Psoas muscle (tissue), 8 donors: Measurements from ENCODE around the gene TAF3. TPM values are rescaled to one million over a fixed set of nuclear protein-coding genes. Genes with fewer than 3 reads are reported as not detected.
A peak's percentile ranks its signal among the peaks of the same experiment; 100 is the strongest.

Experiments
- ATAC-seq, 4 donors: fragments of 200-7000 bp; cut with Tn5 transposase; one replicate each; pipeline ENCODE4 v1.9.1; 2020; ENCODE audit warnings: moderate library complexity in 3 of 4, mild to moderate bottlenecking in 2 of 4
- DNase-seq, 2 donors: peaks; one replicate each; pipeline ENCODE4 v3.0.0-alpha.2; 2020
- H3K27ac ChIP-seq: fragments of 200-600 bp; one replicate; pipeline ENCODE4 v1.8.0; 2022
- H3K27me3 ChIP-seq, 3 donors: fragments of 200-600 bp in 1 of 3; one replicate each; pipeline versions ENCODE4 v1.6.1 to v1.8.0; 2013 to 2022; ENCODE audit warnings: low read length in 2 of 3, mild to moderate bottlenecking in 2 of 3, moderate library complexity in 1 of 3; ENCODE audit not compliant: insufficient read depth in 3 of 3
- H3K36me3 ChIP-seq, 2 donors: fragments of 200-600 bp in 1 of 2; one replicate each; pipeline versions ENCODE4 v1.6.1 to v1.8.0; 2013 to 2022; ENCODE audit warnings: low read depth in 1 of 2, mild to moderate bottlenecking in 1 of 2, moderate library complexity in 1 of 2; ENCODE audit not compliant: insufficient read depth in 1 of 2
- H3K4me1 ChIP-seq: fragments of 200-600 bp; one replicate; pipeline ENCODE4 v1.8.0; 2022
- H3K4me3 ChIP-seq: fragments of 200-600 bp; one replicate; pipeline ENCODE4 v1.8.0; 2022; ENCODE audit warnings: mild to moderate bottlenecking
- H3K9me3 ChIP-seq: fragments of 200-600 bp; one replicate; pipeline ENCODE4 v1.8.0; 2022
- WGBS, 3 donors: extraction: QIAGEN DNeasy Blood & Tissue Kit; methylation state at CpG; one replicate each; pipeline versions ENCODE4 v1.1.6 to v1.1.7; 2013; 5-methylcytosine and 5-hydroxymethylcytosine counted together
- intact Hi-C, 2 donors: fragments of 100-400 bp; cut with DNase I; formaldehyde crosslinking; loops; one replicate each; pipeline versions ENCODE4 v1.11.0 to v1.14.2; 2022
- polyA plus RNA-seq, 3 donors: library from polyadenylated mRNA; stranded (reverse); fragments of 200-250 nt; gene quantifications; one replicate each; pipeline ENCODE4 v1.2.3, GENCODE V29; 2013
- total RNA-seq, 4 donors: library from RNA; stranded (reverse); fragmentation: NEBNext Ultra II Directional in 2 of 4; extraction: Animal tissue kit (Norgen Biotek cat#: 25700) in 2 of 4; gene quantifications; one replicate each; pipeline versions ENCODE4 v1.2.1 to v1.2.4, GENCODE V29; 2021 to 2023
- TF ChIP-seq, protein P1 (sequence below): fragments of 200-600 bp; IDR thresholded peaks from one replicate; pipeline ENCODE4 v1.8.0; 2022; ENCODE audit warnings: antibody characterized with exemption
- donor health status: healthy with polysubstance abuse.
- donor health status: DM: no; HTN: no; CAD: no; lungs with moderate emphysema.
- donor health status: Bipolar disorder and iron deficiency.
- donor health status: healthy.
- donor health status: DM: yes; HTN: yes; CAD: no.
- donor health status: DM: no; HTN: no; CAD: no.
- donor health status: DM: no; HTN: no; CAD: no.
- donor health status: DM: yes; HTN: yes; CAD: no.

TAF3 gene
- total and polyA plus RNA-seq, 7 donors: 4.6 to 21.5 (median 13.0) TPM

DNA sequence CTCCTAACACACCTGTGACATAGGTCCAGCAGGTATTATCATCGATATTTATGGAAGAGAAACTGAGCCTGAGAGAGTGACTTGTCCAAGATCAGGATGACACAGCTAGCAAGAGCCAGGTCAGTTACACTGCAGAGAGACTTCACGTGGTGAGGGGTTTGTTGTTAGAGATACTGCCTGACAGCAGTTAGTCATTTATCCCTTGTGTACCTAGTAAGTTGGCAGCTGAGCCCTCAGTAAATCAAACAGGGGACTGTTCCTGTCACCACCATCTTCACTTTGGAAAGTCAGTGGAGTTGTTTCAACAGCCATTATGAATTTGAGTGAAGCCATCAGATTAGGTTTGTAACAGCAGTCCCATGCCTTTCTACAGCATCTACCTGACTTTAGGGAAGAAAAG, 148.7 kb downstream of the TAF3 start:
- H3K27ac ChIP-seq: no peak overlapping the region
- TF ChIP-seq, protein P1, sequence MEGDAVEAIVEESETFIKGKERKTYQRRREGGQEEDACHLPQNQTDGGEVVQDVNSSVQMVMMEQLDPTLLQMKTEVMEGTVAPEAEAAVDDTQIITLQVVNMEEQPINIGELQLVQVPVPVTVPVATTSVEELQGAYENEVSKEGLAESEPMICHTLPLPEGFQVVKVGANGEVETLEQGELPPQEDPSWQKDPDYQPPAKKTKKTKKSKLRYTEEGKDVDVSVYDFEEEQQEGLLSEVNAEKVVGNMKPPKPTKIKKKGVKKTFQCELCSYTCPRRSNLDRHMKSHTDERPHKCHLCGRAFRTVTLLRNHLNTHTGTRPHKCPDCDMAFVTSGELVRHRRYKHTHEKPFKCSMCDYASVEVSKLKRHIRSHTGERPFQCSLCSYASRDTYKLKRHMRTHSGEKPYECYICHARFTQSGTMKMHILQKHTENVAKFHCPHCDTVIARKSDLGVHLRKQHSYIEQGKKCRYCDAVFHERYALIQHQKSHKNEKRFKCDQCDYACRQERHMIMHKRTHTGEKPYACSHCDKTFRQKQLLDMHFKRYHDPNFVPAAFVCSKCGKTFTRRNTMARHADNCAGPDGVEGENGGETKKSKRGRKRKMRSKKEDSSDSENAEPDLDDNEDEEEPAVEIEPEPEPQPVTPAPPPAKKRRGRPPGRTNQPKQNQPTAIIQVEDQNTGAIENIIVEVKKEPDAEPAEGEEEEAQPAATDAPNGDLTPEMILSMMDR: no peak
- no peaks in the 10 kb centered on the region for H3K27me3 ChIP-seq
- no peaks in the 10 kb centered on the region for H3K9me3 ChIP-seq
- intact Hi-C loops: no loop called here
- ATAC-seq (peak; percentile 95 to 100 (median 98)), DNase-seq (no peak)
- H3K4me3 ChIP-seq: no peak overlapping the region
- 29 to 47% (median 36%) methylated on average over 2 of the region's 2 CpGs for WGBS, 3 donors
- H3K4me1 ChIP-seq: no peaks in the 10 kb centered on the region
- peaks cover 2 to 10% of the 10 kb centered on the region in 2 donors for H3K36me3 ChIP-seq

DNA sequence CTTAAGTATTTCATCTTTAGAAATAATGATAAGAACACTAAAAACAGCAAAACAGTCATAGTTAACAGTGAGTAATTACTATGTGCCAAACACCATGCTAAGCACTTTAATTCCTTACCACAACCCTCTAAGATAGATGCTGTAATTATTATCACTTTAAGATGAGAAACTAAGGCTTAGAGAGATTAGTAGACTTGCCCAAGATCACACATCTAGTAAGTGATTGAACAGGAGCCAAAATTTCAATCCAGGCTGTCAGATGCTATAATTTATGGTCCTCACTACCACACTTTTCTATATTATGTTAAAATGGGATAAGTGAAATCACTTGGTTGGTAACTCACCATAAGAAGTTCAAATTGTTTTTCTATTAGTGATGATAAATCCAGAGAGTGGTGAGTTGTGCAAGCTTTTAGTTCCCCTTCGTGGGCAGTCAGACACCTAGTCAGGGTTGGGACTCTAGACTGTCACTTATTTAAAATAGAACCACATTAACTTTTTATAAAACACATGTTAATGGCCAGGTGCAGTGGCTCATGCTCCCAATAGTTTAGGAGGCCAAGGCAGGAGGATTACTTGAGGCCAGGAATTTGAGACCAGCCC, 150.3 kb downstream of the TAF3 start:
- Histone ChIP-seq H3K27ac (no peak overlapping the region), H3K4me3 (no peak overlapping the region), H3K4me1 (no peaks in the 10 kb centered on the region), H3K9me3 (no peaks in the 10 kb centered on the region), H3K27me3 (no peaks in the 10 kb centered on the region), H3K36me3 (peaks cover 2 to 10% of the 10 kb centered on the region in 2 donors)
- intact Hi-C loops: no loop called here
- no peak for ATAC-seq
- WGBS, 3 donors: 79 to 91% (median 86%) methylated on average over 1 of the region's 1 CpG
- TF ChIP-seq, protein P1: no peak
- no peak for DNase-seq

DNA sequence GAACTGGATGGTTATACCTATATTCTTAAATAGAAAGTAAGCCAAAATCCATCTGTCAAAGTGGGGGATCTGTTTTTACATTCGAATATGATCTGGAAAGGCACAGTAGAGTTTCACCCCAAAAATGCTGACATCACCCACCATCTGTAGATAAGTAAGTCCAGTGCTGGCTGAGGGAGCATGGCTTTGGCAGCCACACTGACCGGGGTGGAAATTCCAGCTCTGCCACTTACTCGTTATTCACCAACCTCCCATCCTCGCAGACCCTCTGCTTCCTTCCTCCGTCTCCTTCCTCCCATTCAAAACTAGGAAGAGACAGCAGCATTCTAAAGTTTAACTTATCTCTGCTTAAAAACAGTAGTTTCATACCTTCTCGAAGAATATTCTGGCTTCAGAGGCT, 151.3 kb downstream of the TAF3 start:
- Histone ChIP-seq H3K4me1 (no peaks in the 10 kb centered on the region), H3K27me3 (no peaks in the 10 kb centered on the region), H3K4me3 (no peak overlapping the region), H3K9me3 (no peaks in the 10 kb centered on the region), H3K36me3 (peaks cover 0 to 1% of the 10 kb centered on the region in 2 donors), H3K27ac (no peak overlapping the region)
- DNase-seq: no peak
- ATAC-seq: no peak
- TF ChIP-seq, protein P1: no peak
- intact Hi-C loops: no loop called here
- WGBS, 3 donors: 59 to 64% (median 63%) methylated on average over 6 of the region's 6 CpGs

DNA sequence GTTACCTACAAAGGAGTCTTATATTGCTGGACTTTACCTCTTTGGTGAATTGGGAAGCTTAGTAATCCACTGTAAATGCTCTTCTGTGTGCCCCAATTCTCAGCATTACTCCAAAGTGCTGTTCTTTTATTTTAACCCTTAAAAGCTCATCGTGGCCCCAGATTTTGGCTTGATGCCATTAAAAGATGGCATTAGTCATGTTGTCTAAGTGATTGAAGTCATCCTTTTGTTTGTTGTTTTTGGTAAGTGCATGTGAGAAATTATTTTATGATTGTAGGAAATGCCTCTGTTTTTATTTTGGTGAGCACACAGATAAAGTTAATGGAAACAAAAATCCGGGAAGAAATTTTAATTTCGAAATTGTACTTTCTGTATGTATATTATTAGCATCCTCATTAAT, 153.6 kb downstream of the TAF3 start:
- H3K27ac ChIP-seq: no peak overlapping the region
- intact Hi-C loops: no loop called here
- H3K27me3 ChIP-seq: no peaks in the 10 kb centered on the region
- H3K4me1 ChIP-seq: no peaks in the 10 kb centered on the region
- H3K4me3 ChIP-seq: no peak overlapping the region
- DNase-seq: no peak
- H3K9me3 ChIP-seq: no peaks in the 10 kb centered on the region
- WGBS, 3 donors: 88 to 93% (median 89%) methylated on average over 3 of the region's 3 CpGs
- TF ChIP-seq, protein P1: no peak
- H3K36me3 ChIP-seq: no peaks in the 10 kb centered on the region
- ATAC-seq: no peak

DNA sequence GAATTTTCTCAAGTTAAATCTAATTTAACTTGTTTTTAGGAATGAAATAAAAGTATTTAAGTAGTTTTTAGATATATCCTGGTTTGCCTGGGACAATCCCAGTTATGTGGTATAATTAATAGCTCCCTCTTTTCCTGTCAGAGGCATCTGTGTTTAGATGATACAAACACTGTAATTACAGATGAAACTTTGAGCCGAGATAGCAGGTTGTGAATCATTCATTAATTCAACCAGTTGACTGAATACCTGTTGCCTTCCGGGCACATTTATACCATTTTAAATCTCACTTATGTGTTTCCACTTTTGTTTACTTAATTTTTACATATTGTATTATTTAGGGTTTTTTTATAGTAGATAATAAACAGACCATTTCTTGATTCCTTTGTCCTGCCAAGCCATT, 154.1 kb downstream of the TAF3 start:
- intact Hi-C loops: no loop called here
- no peak overlapping the region for H3K27ac ChIP-seq
- 92 to 97% (median 97%) methylated on average over 2 of the region's 2 CpGs for WGBS, 3 donors
- TF ChIP-seq, protein P1: no peak
- no peaks in the 10 kb centered on the region for H3K27me3 ChIP-seq
- H3K36me3 ChIP-seq: peaks cover 0 to 3% of the 10 kb centered on the region in 2 donors
- H3K4me3 ChIP-seq: no peak overlapping the region
- DNase-seq (no peak), ATAC-seq (no peak)
- no peaks in the 10 kb centered on the region for H3K4me1 ChIP-seq
- no peaks in the 10 kb centered on the region for H3K9me3 ChIP-seq
